GM12865 (cell line): ENCODE measurements around the gene DNAH14.

Source experiments
- DNase-seq: peaks from one replicate; pipeline ENCODE4 v3.0.0; 2010; ENCODE audit warnings: low read depth
- H3K4me3 ChIP-seq: 2 replicates; pipeline ENCODE4 v1.5.1; 2011; ENCODE audit warnings: mild to moderate bottlenecking, low read depth, low read length, control low read depth
- CTCF ChIP-seq: IDR thresholded peaks from 2 replicates; pipeline ENCODE4 v1.5.1; 2011; ENCODE audit warnings: low read length, control low read depth, low read depth, inconsistent platforms; ENCODE audit not compliant: insufficient read depth; ENCODE audit errors: missing control alignments

DNAH14 gene

GRCh38 chr1:225425201-225425786 lies 495.8 kb downstream of the DNAH14 start:
- DNase-seq, result no peak
- no peak for TF ChIP-seq CTCF

GRCh38 chr1:225426395-225427234 lies 497.1 kb downstream of the DNAH14 start:
- peak; percentile 54 for DNase-seq
- no peak for TF ChIP-seq CTCF
- H3K4me3 ChIP-seq, result peak overlapping the region; percentile 55

More at GRCh38 chr1:225425201-225425786, 495.8 kb downstream of the DNAH14 start:
- H3K4me3 ChIP-seq, result peak overlapping the region; percentile 55

- peak within 1 kb of the TSS; percentile 55 for H3K4me3 ChIP-seq
- TF ChIP-seq CTCF, result no peak
- peak; percentile 41 for DNase-seq
Measured at GRCh38 chr1:225427235-225428067, 498.0 kb downstream of the DNAH14 start, which contains the start of gene LBR. TSS of gene LBR (minus strand) at chr1:225428038. CDS start at chr1:225424075, 3,963 bp downstream.

GRCh38 chr1:225428068-225428880 lies 498.8 kb downstream of the DNAH14 start:
- peak; percentile 95 for DNase-seq
- peak overlapping the region; percentile 55 for H3K4me3 ChIP-seq
- TF ChIP-seq CTCF, result no peak

GRCh38 chr1:225428881-225429455 lies 499.5 kb downstream of the DNAH14 start:
- no peak for TF ChIP-seq CTCF
- peak overlapping the region; percentile 55 for H3K4me3 ChIP-seq
- DNase-seq, result no peak

- TF ChIP-seq CTCF, result no peak
- H3K4me3 ChIP-seq, result no peak overlapping the region
- DNase-seq, result no peak
Measured at GRCh38 chr1:225430301-225430700, 500.8 kb downstream of the DNAH14 start.
